GM23248 (cell line): ENCODE measurements around the gene MRPL37.

Experiments
- EZH2 ChIP-seq: fragments of 200-600 bp; sonication (generic); IDR thresholded peaks from 2 replicates; pipeline ENCODE4 v1.6.1; 2018; ENCODE audit warnings: antibody characterized with exemption, mild to moderate bottlenecking; ENCODE audit not compliant: insufficient read depth, poor library complexity, severe bottlenecking
- EZH2phosphoT487 ChIP-seq: fragments of 200-600 bp; sonication (generic); IDR thresholded peaks from 2 replicates; pipeline ENCODE4 v1.6.1; 2018; ENCODE audit warnings: antibody characterized with exemption, moderate library complexity, mild to moderate bottlenecking, low read depth; ENCODE audit not compliant: insufficient read depth

- TF ChIP-seq EZH2 (no peak), EZH2phosphoT487 (no peak)
These were observed 34.8 kb upstream of the MRPL37 start for GRCh38 chr1:54165146-54165545.
